ENCODE results near the gene AGBL4.
A peak's percentile ranks its signal among the peaks of the same experiment; 100 is the strongest.

AGBL4 gene

DNA sequence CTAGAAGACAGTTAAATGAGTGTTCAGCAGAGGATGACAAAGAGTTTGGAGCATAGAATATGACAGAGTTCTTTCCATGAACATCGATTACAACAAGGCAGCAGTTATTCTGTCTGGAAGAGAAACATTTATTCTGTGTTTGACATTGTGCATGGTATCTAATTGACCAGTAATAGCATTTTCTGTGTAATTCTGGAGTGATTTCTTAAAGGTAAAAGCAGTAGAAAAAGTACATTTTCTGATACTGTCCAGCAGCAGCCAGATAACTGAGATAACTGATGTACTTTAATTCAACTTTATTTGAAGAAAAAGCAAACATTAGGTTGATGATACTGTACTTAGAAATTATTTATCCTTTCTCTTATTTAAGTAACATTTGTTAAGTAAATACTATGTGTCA lies 497.1 kb downstream of the AGBL4 start:
- no peaks in the 10 kb centered on the region for H3K36me3 ChIP-seq (ENCODE audit: control insufficient read depth in 2 of 2, insufficient read depth in 1 of 2, low read length in 2 of 2)
- CTCF ChIA-PET: no interaction called here
- H3K4me3 ChIP-seq (ENCODE audit: low read depth, low read length): no peak overlapping the region
- no peak overlapping the region for H3K27ac ChIP-seq (ENCODE audit: extremely low read depth, low read depth, low read length)
- H3K4me1 ChIP-seq (ENCODE audit: control insufficient read depth, insufficient read depth, low read length): no peaks in the 10 kb centered on the region
- POLR2A ChIA-PET: no interaction called here
- no peaks in the 10 kb centered on the region for H3K9me3 ChIP-seq (ENCODE audit: control insufficient read depth, insufficient read depth, low read depth, low read length)
- TF ChIP-seq ZNF707 (tag by site-specific recombination; IDR thresholded peaks at IDR 0.05) (no peak), ZNF221 (tag by site-specific recombination; IDR thresholded peaks at IDR 0.05; ENCODE audit: borderline replicate concordance) (no peak), ZFP69B (tag by site-specific recombination; IDR thresholded peaks at IDR 0.05) (no peak), SCRT1 (tag by site-specific recombination; IDR thresholded peaks at IDR 0.05; ENCODE audit: borderline replicate concordance) (no peak), ZNF16 (tag by site-specific recombination; IDR thresholded peaks at IDR 0.05; ENCODE audit: low read depth) (no peak), FEZF1 (tag by site-specific recombination; IDR thresholded peaks at IDR 0.05) (no peak), ZNF837 (tag by site-specific recombination; IDR thresholded peaks at IDR 0.05) (no peak), ZNF549 (tag by site-specific recombination; IDR thresholded peaks at IDR 0.05) (no peak), ZNF394 (tag by site-specific recombination; IDR thresholded peaks at IDR 0.05; ENCODE audit: borderline replicate concordance) (no peak), ZNF140 (tag by site-specific recombination; IDR thresholded peaks at IDR 0.05) (no peak), ZNF76 (tag by site-specific recombination; IDR thresholded peaks at IDR 0.05; ENCODE audit: borderline replicate concordance, low read depth) (no peak), MYNN (tag by site-specific recombination; IDR thresholded peaks at IDR 0.05; ENCODE audit: borderline replicate concordance) (no peak), KLF1 (tag by site-specific recombination; IDR thresholded peaks at IDR 0.05) (no peak), KLF8 (tag by site-specific recombination; IDR thresholded peaks at IDR 0.05) (no peak)
- TF ChIP-seq, protein P1, sequence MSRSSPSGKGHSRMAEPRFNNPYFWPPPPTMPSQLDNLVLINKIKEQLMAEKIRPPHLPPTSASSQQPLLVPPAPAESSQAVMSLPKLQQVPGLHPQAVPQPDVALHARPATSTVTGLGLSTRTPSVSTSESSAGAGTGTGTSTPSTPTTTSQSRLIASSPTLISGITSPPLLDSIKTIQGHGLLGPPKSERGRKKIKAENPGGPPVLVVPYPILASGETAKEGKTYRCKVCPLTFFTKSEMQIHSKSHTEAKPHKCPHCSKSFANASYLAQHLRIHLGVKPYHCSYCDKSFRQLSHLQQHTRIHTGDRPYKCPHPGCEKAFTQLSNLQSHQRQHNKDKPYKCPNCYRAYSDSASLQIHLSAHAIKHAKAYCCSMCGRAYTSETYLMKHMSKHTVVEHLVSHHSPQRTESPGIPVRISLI (tag by site-specific recombination; IDR thresholded peaks at IDR 0.05): no peak
- TF ChIP-seq, protein P2, sequence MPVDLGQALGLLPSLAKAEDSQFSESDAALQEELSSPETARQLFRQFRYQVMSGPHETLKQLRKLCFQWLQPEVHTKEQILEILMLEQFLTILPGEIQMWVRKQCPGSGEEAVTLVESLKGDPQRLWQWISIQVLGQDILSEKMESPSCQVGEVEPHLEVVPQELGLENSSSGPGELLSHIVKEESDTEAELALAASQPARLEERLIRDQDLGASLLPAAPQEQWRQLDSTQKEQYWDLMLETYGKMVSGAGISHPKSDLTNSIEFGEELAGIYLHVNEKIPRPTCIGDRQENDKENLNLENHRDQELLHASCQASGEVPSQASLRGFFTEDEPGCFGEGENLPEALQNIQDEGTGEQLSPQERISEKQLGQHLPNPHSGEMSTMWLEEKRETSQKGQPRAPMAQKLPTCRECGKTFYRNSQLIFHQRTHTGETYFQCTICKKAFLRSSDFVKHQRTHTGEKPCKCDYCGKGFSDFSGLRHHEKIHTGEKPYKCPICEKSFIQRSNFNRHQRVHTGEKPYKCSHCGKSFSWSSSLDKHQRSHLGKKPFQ (tag by site-specific recombination; IDR thresholded peaks at IDR 0.05): no peak

DNA sequence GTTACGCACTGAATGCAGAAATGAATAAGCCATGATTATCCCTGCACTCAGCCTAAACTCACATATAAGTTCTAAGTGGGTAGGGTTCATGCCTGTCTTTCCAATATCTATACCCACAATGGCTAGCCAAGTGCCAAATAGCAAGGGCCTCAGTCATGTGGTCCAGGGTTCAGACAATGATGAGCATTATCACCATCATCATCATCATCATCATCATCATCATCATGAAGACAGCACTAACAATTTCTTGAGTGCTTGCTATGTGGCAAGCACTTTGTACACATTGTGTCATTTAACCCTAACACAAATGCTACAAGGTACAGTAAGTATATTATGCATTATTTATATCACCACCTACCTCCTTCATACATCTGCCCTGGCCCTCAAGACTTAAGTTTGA lies 500.0 kb downstream of the AGBL4 start:
- no peaks in the 10 kb centered on the region for H3K4me1 ChIP-seq (ENCODE audit: control insufficient read depth, insufficient read depth, low read length)
- CTCF ChIA-PET: no interaction called here
- H3K27ac ChIP-seq (ENCODE audit: extremely low read depth, low read depth, low read length): no peak overlapping the region
- no peaks in the 10 kb centered on the region for H3K9me3 ChIP-seq (ENCODE audit: control insufficient read depth, insufficient read depth, low read depth, low read length)
- no peak overlapping the region for H3K4me3 ChIP-seq (ENCODE audit: low read depth, low read length)
- H3K36me3 ChIP-seq (ENCODE audit: control insufficient read depth in 2 of 2, insufficient read depth in 1 of 2, low read length in 2 of 2): no peaks in the 10 kb centered on the region
- POLR2A ChIA-PET: no interaction called here
- TF ChIP-seq GLI2 (tag by site-specific recombination; IDR thresholded peaks at IDR 0.05; ENCODE audit: borderline replicate concordance, low read depth) (no peak), TCF7L2 (IDR thresholded peaks at IDR 0.05; ENCODE audit: borderline replicate concordance, low read depth, low read length) (no peak), ZNF138 (tag by site-specific recombination; IDR thresholded peaks at IDR 0.05; ENCODE audit: borderline replicate concordance) (no peak), BCL11B (tag by site-specific recombination; IDR thresholded peaks at IDR 0.05; ENCODE audit: low read depth) (no peak), ZNF843 (tag by site-specific recombination; IDR thresholded peaks at IDR 0.05) (no peak), YY2 (tag by site-specific recombination; IDR thresholded peaks at IDR 0.05) (no peak)
- TF ChIP-seq, protein P3, sequence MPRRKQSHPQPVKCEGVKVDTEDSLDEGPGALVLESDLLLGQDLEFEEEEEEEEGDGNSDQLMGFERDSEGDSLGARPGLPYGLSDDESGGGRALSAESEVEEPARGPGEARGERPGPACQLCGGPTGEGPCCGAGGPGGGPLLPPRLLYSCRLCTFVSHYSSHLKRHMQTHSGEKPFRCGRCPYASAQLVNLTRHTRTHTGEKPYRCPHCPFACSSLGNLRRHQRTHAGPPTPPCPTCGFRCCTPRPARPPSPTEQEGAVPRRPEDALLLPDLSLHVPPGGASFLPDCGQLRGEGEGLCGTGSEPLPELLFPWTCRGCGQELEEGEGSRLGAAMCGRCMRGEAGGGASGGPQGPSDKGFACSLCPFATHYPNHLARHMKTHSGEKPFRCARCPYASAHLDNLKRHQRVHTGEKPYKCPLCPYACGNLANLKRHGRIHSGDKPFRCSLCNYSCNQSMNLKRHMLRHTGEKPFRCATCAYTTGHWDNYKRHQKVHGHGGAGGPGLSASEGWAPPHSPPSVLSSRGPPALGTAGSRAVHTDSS (tag by site-specific recombination; IDR thresholded peaks at IDR 0.05): peak; percentile 58
- TF ChIP-seq, protein P4, sequence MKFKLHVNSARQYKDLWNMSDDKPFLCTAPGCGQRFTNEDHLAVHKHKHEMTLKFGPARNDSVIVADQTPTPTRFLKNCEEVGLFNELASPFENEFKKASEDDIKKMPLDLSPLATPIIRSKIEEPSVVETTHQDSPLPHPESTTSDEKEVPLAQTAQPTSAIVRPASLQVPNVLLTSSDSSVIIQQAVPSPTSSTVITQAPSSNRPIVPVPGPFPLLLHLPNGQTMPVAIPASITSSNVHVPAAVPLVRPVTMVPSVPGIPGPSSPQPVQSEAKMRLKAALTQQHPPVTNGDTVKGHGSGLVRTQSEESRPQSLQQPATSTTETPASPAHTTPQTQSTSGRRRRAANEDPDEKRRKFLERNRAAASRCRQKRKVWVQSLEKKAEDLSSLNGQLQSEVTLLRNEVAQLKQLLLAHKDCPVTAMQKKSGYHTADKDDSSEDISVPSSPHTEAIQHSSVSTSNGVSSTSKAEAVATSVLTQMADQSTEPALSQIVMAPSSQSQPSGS (tag by site-specific recombination; IDR thresholded peaks at IDR 0.05; ENCODE audit: low read depth): no peak

All from HEK293 (cell line).